Spleen (tissue), 7 donors: ENCODE measurements around the gene JAZF1.

Experiments used
- CTCF ChIP-seq, 11 experiments: fragments of 200-600 bp in 7 of 11; fragments of 450-650 bp in 4 of 11; sonication (generic) in 4 of 11; IDR thresholded peaks in 8 of 11; conservative IDR thresholded peaks in 3 of 11; 1 replicate in 7 of 11; 2 replicates in 4 of 11; pipeline versions ENCODE4 v1.4.0 to v1.8.0; 2016 to 2021; ENCODE audit warnings: antibody characterized with exemption in 11 of 11, inconsistent platforms in 4 of 11, mild to moderate bottlenecking in 1 of 11
- POLR2A ChIP-seq, 3 donors: fragments of 450-650 bp; IDR thresholded peaks; one replicate each; pipeline ENCODE4 v1.5.1; 2017; ENCODE audit warnings: antibody characterized with exemption in 3 of 3, mild to moderate bottlenecking in 1 of 3
- POLR2AphosphoS5 ChIP-seq, 3 donors: sonication (generic); formaldehyde crosslinking; IDR thresholded peaks; one replicate each; pipeline ENCODE4 v1.5.1; 2017; ENCODE audit warnings: antibody characterized with exemption in 3 of 3
- donor health status: DM: no; HTN: no; CAD: no; lungs with moderate emphysema.
- donor health status: DM: no; HTN: no; CAD: no.
- donor health status: DM: no; HTN: no; CAD: no.

- TF ChIP-seq CTCF (IDR thresholded peaks at IDR 0.05 in 8 of 11, conservative IDR thresholded peaks at IDR 0.05 in 3 of 11) (no peak), POLR2A (IDR thresholded peaks at IDR 0.05) (no peak), POLR2AphosphoS5 (IDR thresholded peaks at IDR 0.05) (no peak)
Observed at GRCh38 chr7:28166982-28167715, 13.4 kb downstream of the JAZF1 start.
